ENCODE data around the gene FNIP1.

The FNIP1 gene

GRCh38 chr5:131769961-131770360 lies 26.9 kb downstream of the FNIP1 start:
- no peak for TF ChIP-seq EZH2phosphoT487 (conservative IDR thresholded peaks at IDR 0.05; ENCODE audit: low read length)
- TF ChIP-seq, protein P1, sequence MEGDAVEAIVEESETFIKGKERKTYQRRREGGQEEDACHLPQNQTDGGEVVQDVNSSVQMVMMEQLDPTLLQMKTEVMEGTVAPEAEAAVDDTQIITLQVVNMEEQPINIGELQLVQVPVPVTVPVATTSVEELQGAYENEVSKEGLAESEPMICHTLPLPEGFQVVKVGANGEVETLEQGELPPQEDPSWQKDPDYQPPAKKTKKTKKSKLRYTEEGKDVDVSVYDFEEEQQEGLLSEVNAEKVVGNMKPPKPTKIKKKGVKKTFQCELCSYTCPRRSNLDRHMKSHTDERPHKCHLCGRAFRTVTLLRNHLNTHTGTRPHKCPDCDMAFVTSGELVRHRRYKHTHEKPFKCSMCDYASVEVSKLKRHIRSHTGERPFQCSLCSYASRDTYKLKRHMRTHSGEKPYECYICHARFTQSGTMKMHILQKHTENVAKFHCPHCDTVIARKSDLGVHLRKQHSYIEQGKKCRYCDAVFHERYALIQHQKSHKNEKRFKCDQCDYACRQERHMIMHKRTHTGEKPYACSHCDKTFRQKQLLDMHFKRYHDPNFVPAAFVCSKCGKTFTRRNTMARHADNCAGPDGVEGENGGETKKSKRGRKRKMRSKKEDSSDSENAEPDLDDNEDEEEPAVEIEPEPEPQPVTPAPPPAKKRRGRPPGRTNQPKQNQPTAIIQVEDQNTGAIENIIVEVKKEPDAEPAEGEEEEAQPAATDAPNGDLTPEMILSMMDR (IDR thresholded peaks at IDR 0.05; ENCODE audit: insufficient read depth, low read length, poor library complexity, severe bottlenecking): no peak
- H3K36me3 ChIP-seq (ENCODE audit: low read length): no peaks in the 10 kb centered on the region
- no peak overlapping the region for H3K4me3 ChIP-seq (ENCODE audit: insufficient read depth, low read length, poor library complexity, severe bottlenecking)
- H3K9ac ChIP-seq (ENCODE audit: low read length): no peak overlapping the region
- no peaks in the 10 kb centered on the region for H3K27me3 ChIP-seq (ENCODE audit: low read length)
- H4K20me1 ChIP-seq (ENCODE audit: low read depth, low read length): peaks cover 38% of the 10 kb centered on the region
- no peak overlapping the region for H3K4me2 ChIP-seq (ENCODE audit: low read depth, low read length, poor library complexity, severe bottlenecking)
- H3K9me2 ChIP-seq (replicated peaks; ENCODE audit: insufficient read depth, low read length): no peaks in the 10 kb centered on the region
- H3F3A ChIP-seq (ENCODE audit: insufficient read depth): no peaks in the 10 kb centered on the region
- H3K27ac ChIP-seq (ENCODE audit: low read depth, low read length): no peak overlapping the region
- peaks cover 94% of the 10 kb centered on the region for H3K79me2 ChIP-seq (ENCODE audit: insufficient read depth, low read length)
- H2AFZ ChIP-seq (ENCODE audit: low read depth, low read length, severe bottlenecking): no peak overlapping the region
- H3K9me3 ChIP-seq (ENCODE audit: insufficient read depth, low read length): no peaks in the 10 kb centered on the region

- Histone ChIP-seq H3F3A (ENCODE audit: insufficient read depth) (no peaks in the 10 kb centered on the region), H3K27me3 (ENCODE audit: low read length) (no peaks in the 10 kb centered on the region), H3K4me3 (ENCODE audit: insufficient read depth, low read length, poor library complexity, severe bottlenecking) (no peak overlapping the region), H3K9ac (ENCODE audit: low read length) (no peak overlapping the region), H3K9me3 (ENCODE audit: insufficient read depth, low read length) (no peaks in the 10 kb centered on the region), H3K36me3 (ENCODE audit: low read length) (no peaks in the 10 kb centered on the region), H3K4me2 (ENCODE audit: low read depth, low read length, poor library complexity, severe bottlenecking) (no peak overlapping the region), H3K27ac (ENCODE audit: low read depth, low read length) (no peak overlapping the region), H2AFZ (ENCODE audit: low read depth, low read length, severe bottlenecking) (no peak overlapping the region), H3K9me2 (replicated peaks; ENCODE audit: insufficient read depth, low read length) (no peaks in the 10 kb centered on the region), H4K20me1 (ENCODE audit: low read depth, low read length) (peaks cover 36% of the 10 kb centered on the region), H3K79me2 (ENCODE audit: insufficient read depth, low read length) (peaks cover 94% of the 10 kb centered on the region)
- TF ChIP-seq, protein P1 (IDR thresholded peaks at IDR 0.05; ENCODE audit: insufficient read depth, low read length, poor library complexity, severe bottlenecking): no peak
- no peak for TF ChIP-seq EZH2phosphoT487 (conservative IDR thresholded peaks at IDR 0.05; ENCODE audit: low read length)
Observed at GRCh38 chr5:131769336-131769735, 27.5 kb downstream of the FNIP1 start.

- H3K4me3 ChIP-seq (ENCODE audit: insufficient read depth, low read length, poor library complexity, severe bottlenecking): no peak overlapping the region
- peaks cover 94% of the 10 kb centered on the region for H3K79me2 ChIP-seq (ENCODE audit: insufficient read depth, low read length)
- no peaks in the 10 kb centered on the region for H3K9me2 ChIP-seq (replicated peaks; ENCODE audit: insufficient read depth, low read length)
- H3K27ac ChIP-seq (ENCODE audit: low read depth, low read length): no peak overlapping the region
- no peaks in the 10 kb centered on the region for H3K27me3 ChIP-seq (ENCODE audit: low read length)
- H3K9ac ChIP-seq (ENCODE audit: low read length): no peak overlapping the region
- no peaks in the 10 kb centered on the region for H3K36me3 ChIP-seq (ENCODE audit: low read length)
- no peak for TF ChIP-seq EZH2phosphoT487 (conservative IDR thresholded peaks at IDR 0.05; ENCODE audit: low read length)
- TF ChIP-seq, protein P1 (IDR thresholded peaks at IDR 0.05; ENCODE audit: insufficient read depth, low read length, poor library complexity, severe bottlenecking): no peak
- H2AFZ ChIP-seq (ENCODE audit: low read depth, low read length, severe bottlenecking): no peak overlapping the region
- peaks cover 26% of the 10 kb centered on the region for H4K20me1 ChIP-seq (ENCODE audit: low read depth, low read length)
- H3K4me2 ChIP-seq (ENCODE audit: low read depth, low read length, poor library complexity, severe bottlenecking): no peak overlapping the region
- H3K9me3 ChIP-seq (ENCODE audit: insufficient read depth, low read length): no peaks in the 10 kb centered on the region
- no peaks in the 10 kb centered on the region for H3F3A ChIP-seq (ENCODE audit: insufficient read depth)
Observed at GRCh38 chr5:131767891-131768290, 28.9 kb downstream of the FNIP1 start.

Data from SU-DHL-6 (cell line).